Vagina (tissue), 2 donors: Measurements from ENCODE around the gene KCNQ2.

Experiments used
- CTCF ChIP-seq, 3 experiments: fragments of 450-650 bp in 2 of 3; fragments of 200-600 bp in 1 of 3; sonication (generic) in 1 of 3; IDR thresholded peaks; one replicate each; pipeline ENCODE4 v1.5.1; 2017 to 2019; ENCODE audit warnings: antibody characterized with exemption in 3 of 3, mild to moderate bottlenecking in 2 of 3, moderate library complexity in 2 of 3
- POLR2AphosphoS5 ChIP-seq, 2 donors: sonication (generic); formaldehyde crosslinking; IDR thresholded peaks; one replicate each; pipeline ENCODE4 v1.9.0; 2017; ENCODE audit warnings: antibody characterized with exemption in 2 of 2, mild to moderate bottlenecking in 2 of 2, low read depth in 1 of 2; ENCODE audit not compliant: insufficient read depth in 1 of 2

GRCh38 chr20:63462244-63462643 is 10.2 kb downstream of the KCNQ2 start:
- TF ChIP-seq CTCF (IDR thresholded peaks at IDR 0.05), result no peak
- TF ChIP-seq POLR2AphosphoS5 (IDR thresholded peaks at IDR 0.05; ENCODE audit: insufficient read depth in 1 of 2, low read depth in 1 of 2), result no peak
